K562 (cell line): ENCODE measurements around the gene VWA7. TPM values are rescaled to one million over a fixed set of nuclear protein-coding genes. Genes with fewer than 3 reads are reported as not detected.
A peak's percentile ranks its signal among the peaks of the same experiment; 100 is the strongest.

ENCODE experiments used
- DACH1 ChIP-seq: fragments of 450-650 bp; IDR thresholded peaks from 2 replicates; pipeline ENCODE4 v1.6.1; 2018; ENCODE audit not compliant: partially characterized antibody
- ELF2 ChIP-seq: fragments of 250-450 bp; sonication (Bioruptor Pico); IDR thresholded peaks from 2 replicates; pipeline ENCODE4 v1.5.0; 2021; ENCODE audit warnings: mild to moderate bottlenecking
- HMBOX1 ChIP-seq: sonication (generic); IDR thresholded peaks from 2 replicates; pipeline ENCODE4 v1.6.1; 2016
- MAZ ChIP-seq, 2 experiments: fragments of 450-650 bp in 1 of 2; sonication (generic) in 1 of 2; formaldehyde crosslinking; IDR thresholded peaks in 1 of 2; conservative IDR thresholded peaks in 1 of 2; 2 replicates each; pipeline versions ENCODE4 v1.4.0 to v1.5.0; 2020; ENCODE audit warnings: mild to moderate bottlenecking in 1 of 2, missing genetic modification reagents in 1 of 2
- MCM2 ChIP-seq: fragments of 450-650 bp; IDR thresholded peaks from 2 replicates; pipeline ENCODE4 v1.6.1; 2017; ENCODE audit warnings: low read depth, mild to moderate bottlenecking
- MITF ChIP-seq: IDR thresholded peaks from 2 replicates; pipeline ENCODE4 v1.6.1; 2014; ENCODE audit warnings: antibody characterized with exemption
- PRPF4 ChIP-seq: fragments of 200-400 bp; formaldehyde crosslinking; IDR thresholded peaks from one replicate; pipeline ENCODE4 v1.6.1; 2017; ENCODE audit warnings: low read length, low read depth, mild to moderate bottlenecking; ENCODE audit not compliant: insufficient read depth, poor library complexity, severe bottlenecking
- SNIP1 ChIP-seq: fragments of 450-650 bp; IDR thresholded peaks from 2 replicates; pipeline ENCODE4 v1.7.1; 2017; ENCODE audit warnings: low read depth, mild to moderate bottlenecking
- SRSF3 ChIP-seq: fragments of 200-400 bp; formaldehyde crosslinking; IDR thresholded peaks from 2 replicates; pipeline ENCODE4 v1.6.1; 2016; ENCODE audit warnings: mild to moderate bottlenecking, low read length, moderate library complexity; ENCODE audit not compliant: insufficient read depth
- STAG1 ChIP-seq: sonication (generic); formaldehyde crosslinking; IDR thresholded peaks from 2 replicates; pipeline ENCODE4 v1.5.0; 2020; ENCODE audit warnings: missing genetic modification reagents, borderline replicate concordance
- TBP ChIP-seq: optimal IDR thresholded peaks from 2 replicates; pipeline ENCODE3; 2011; ENCODE audit warnings: low read depth, low read length, improper control_type of control experiment
- ZBTB12 ChIP-seq: fragments of 250-450 bp; sonication (Bioruptor Pico); IDR thresholded peaks from 2 replicates; pipeline ENCODE4 v1.4.0; 2020
- ZNF175 ChIP-seq: fragments of 200-800 bp; sonication (Bioruptor generic); IDR thresholded peaks from 2 replicates; pipeline ENCODE4 v1.6.1; 2016; ENCODE audit warnings: low read depth, mild to moderate bottlenecking, missing genetic modification characterization, missing compliant biosample characterization
- ZNF253 ChIP-seq: fragments of 250-450 bp; sonication (Bioruptor Pico); conservative IDR thresholded peaks from 2 replicates; pipeline ENCODE4 v1.6.1; 2021; ENCODE audit warnings: mild to moderate bottlenecking
- ZNF589 ChIP-seq: fragments of 200-800 bp; sonication (Bioruptor generic); IDR thresholded peaks from 2 replicates; pipeline ENCODE4 v1.6.1; 2016; ENCODE audit warnings: low read depth, missing genetic modification characterization, missing compliant biosample characterization
- ZSCAN32 ChIP-seq: fragments of 450-650 bp; formaldehyde crosslinking; IDR thresholded peaks from 2 replicates; pipeline ENCODE4 v1.4.0; 2020; ENCODE audit warnings: mild to moderate bottlenecking, moderate library complexity
- polyA plus RNA-seq, 8 experiments: library from polyadenylated mRNA; depleted of rRNA in 4 of 8; stranded (reverse) in 5 of 8; unstranded in 3 of 8; fragments of >200 nt; fragmentation: Nextera tagmentation in 2 of 8; fragmentation: Illumina TruSeq in 1 of 8; extraction: Ambion mirVana in 2 of 8; extraction: Trizol in 1 of 8; gene quantifications; 2 replicates each; pipeline versions ENCODE4 v1.2.1 to v1.2.3, GENCODE V29; 2011 to 2014; ENCODE audit warnings: inconsistent platforms in 1 of 8, missing spikeins in 1 of 8
- total RNA-seq, 7 experiments: library from RNA; depleted of rRNA in 6 of 7; stranded (reverse); fragments of >200 nt in 6 of 7; fragmentation: Illumina TruSeq in 2 of 7; extraction: Trizol in 2 of 7; gene quantifications; 2 replicates each; pipeline versions ENCODE4 v1.2.1 to v1.2.3, GENCODE V29; 2011 to 2021; ENCODE audit warnings: low replicate concordance in 1 of 7
- TF ChIP-seq, protein P1 (sequence below): fragments of 150-350 bp; IDR thresholded peaks from 2 replicates; pipeline ENCODE4 v1.6.1; 2014; ENCODE audit warnings: low read depth, mild to moderate bottlenecking, low read length, borderline replicate concordance
- TF ChIP-seq, protein P2 (sequence below): sonication (generic); formaldehyde crosslinking; IDR thresholded peaks from 2 replicates; pipeline ENCODE4 v1.8.0; 2022; ENCODE audit warnings: mild to moderate bottlenecking, missing genetic modification reagents

The VWA7 gene
- total and polyA plus RNA-seq, 9 of the 15 experiments (the other 6 are each of a cell fraction or from before 2014, with no cell fraction given): 0.18 to 2.9 (median 0.95) TPM

DNA sequence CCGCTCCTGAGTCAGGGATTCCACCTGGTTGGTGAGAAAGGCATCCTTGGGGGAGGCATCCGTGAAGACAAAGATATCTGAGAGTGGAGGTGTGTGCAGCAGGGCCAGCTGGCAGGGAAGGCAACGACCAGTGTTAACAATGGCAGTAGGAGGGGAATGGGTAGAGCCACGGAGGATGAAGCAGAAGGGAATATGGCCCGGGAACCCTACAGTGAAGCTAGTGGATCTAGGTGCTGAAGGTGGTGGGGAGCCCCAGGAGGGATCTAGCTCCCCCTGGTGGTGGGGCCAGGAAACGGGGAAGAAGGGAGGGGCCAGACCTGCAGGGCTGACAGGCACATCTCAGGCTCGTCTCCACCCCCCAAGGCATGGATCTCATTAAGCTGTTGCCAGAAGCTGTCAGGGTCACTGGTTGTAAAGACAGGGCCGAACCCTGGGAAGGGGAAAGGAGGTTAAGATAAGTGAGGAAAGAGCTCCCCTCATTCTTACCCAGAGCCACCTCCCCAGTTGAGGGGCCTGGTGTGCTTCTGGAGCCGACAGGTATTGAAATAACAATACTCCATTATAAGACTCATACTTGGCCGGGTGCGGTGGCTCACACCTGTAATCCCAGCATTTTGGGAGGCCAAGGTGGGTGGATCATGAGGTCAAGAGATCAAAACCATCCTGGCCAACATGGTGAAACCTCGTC lies 7.3 kb downstream of the VWA7 start (continued):
- TF ChIP-seq ZBTB12 (no peak), MCM2 (no peak), ZNF589 (CRISPR knock-in tag) (no peak), SNIP1 (no peak), ZSCAN32 (CRISPR knock-in tag) (0 out of 2 replicates have a peak, but pooled peaks have one; percentile 10), ELF2 (CRISPR knock-in tag) (0 out of 2 replicates have a peak, but pooled peaks have one; percentile 35), ZNF175 (CRISPR knock-in tag) (no peak), TBP (peak; percentile 55), PRPF4 (no peak), STAG1 (CRISPR knock-in tag) (peak; percentile 85), MAZ (CRISPR knock-in tag; conservative IDR thresholded peaks at IDR 0.05 in 1 of 2, IDR thresholded peaks at IDR 0.05 in 1 of 2) (peak; percentile 98 to 99), MITF (no peak), ZNF253 (no peak), HMBOX1 (peak; percentile 48; the same call in 1 of the 2 replicates), SRSF3 (no peak), DACH1 (peak; percentile 34)
- TF ChIP-seq, protein P1, sequence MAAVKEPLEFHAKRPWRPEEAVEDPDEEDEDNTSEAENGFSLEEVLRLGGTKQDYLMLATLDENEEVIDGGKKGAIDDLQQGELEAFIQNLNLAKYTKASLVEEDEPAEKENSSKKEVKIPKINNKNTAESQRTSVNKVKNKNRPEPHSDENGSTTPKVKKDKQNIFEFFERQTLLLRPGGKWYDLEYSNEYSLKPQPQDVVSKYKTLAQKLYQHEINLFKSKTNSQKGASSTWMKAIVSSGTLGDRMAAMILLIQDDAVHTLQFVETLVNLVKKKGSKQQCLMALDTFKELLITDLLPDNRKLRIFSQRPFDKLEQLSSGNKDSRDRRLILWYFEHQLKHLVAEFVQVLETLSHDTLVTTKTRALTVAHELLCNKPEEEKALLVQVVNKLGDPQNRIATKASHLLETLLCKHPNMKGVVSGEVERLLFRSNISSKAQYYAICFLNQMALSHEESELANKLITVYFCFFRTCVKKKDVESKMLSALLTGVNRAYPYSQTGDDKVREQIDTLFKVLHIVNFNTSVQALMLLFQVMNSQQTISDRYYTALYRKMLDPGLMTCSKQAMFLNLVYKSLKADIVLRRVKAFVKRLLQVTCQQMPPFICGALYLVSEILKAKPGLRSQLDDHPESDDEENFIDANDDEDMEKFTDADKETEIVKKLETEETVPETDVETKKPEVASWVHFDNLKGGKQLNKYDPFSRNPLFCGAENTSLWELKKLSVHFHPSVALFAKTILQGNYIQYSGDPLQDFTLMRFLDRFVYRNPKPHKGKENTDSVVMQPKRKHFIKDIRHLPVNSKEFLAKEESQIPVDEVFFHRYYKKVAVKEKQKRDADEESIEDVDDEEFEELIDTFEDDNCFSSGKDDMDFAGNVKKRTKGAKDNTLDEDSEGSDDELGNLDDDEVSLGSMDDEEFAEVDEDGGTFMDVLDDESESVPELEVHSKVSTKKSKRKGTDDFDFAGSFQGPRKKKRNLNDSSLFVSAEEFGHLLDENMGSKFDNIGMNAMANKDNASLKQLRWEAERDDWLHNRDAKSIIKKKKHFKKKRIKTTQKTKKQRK: no peak
- TF ChIP-seq, protein P2, sequence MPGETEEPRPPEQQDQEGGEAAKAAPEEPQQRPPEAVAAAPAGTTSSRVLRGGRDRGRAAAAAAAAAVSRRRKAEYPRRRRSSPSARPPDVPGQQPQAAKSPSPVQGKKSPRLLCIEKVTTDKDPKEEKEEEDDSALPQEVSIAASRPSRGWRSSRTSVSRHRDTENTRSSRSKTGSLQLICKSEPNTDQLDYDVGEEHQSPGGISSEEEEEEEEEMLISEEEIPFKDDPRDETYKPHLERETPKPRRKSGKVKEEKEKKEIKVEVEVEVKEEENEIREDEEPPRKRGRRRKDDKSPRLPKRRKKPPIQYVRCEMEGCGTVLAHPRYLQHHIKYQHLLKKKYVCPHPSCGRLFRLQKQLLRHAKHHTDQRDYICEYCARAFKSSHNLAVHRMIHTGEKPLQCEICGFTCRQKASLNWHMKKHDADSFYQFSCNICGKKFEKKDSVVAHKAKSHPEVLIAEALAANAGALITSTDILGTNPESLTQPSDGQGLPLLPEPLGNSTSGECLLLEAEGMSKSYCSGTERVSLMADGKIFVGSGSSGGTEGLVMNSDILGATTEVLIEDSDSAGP (CRISPR knock-in tag): no peak
